Fibroblast of villous mesenchyme (primary cell): ENCODE results near the gene RMRP. TPM values are rescaled to one million over a fixed set of nuclear protein-coding genes. Genes with fewer than 3 reads are reported as not detected.
A peak's percentile ranks its signal among the peaks of the same experiment; 100 is the strongest.

Source experiments
- DNase-seq: peaks from one replicate; pipeline ENCODE4 v3.0.0-alpha.2; 2010; ENCODE audit warnings: low read depth
- H3K4me3 ChIP-seq: 2 replicates; pipeline ENCODE4 v1.5.1; 2011; ENCODE audit warnings: low read depth, mild to moderate bottlenecking, low read length
- CTCF ChIP-seq: IDR thresholded peaks from 2 replicates; pipeline ENCODE4 v1.5.1; 2012; ENCODE audit warnings: low read depth, mild to moderate bottlenecking, low read length; ENCODE audit not compliant: insufficient read depth
- total RNA-seq: library from RNA; depleted of rRNA; stranded (reverse); fragments of >200 nt; gene quantifications from 2 replicates; pipeline ENCODE4 v1.2.3, GENCODE V29; 2012

The RMRP gene
- total RNA-seq, 1 donor, result 103,191 TPM

GRCh38 chr9:35681341-35682002, 23.7 kb upstream of the RMRP start:
- DNase-seq, result no peak
- H3K4me3 ChIP-seq, result no peak overlapping the region
- TF ChIP-seq CTCF, result no peak

GRCh38 chr9:35680331-35681105, 22.7 kb upstream of the RMRP start:
- DNase-seq, result peak; percentile 46
- no peak for TF ChIP-seq CTCF

GRCh38 chr9:35679766-35680330, 22.0 kb upstream of the RMRP start:
- no peak for TF ChIP-seq CTCF
- H3K4me3 ChIP-seq, result no peak overlapping the region
- DNase-seq, result no peak

More at GRCh38 chr9:35680331-35681105, 22.7 kb upstream of the RMRP start:
- H3K4me3 ChIP-seq, result no peak overlapping the region

- H3K4me3 ChIP-seq, result no peak overlapping the region
- DNase-seq, result no peak
- TF ChIP-seq CTCF, result no peak
Measured at GRCh38 chr9:35679091-35679490, 21.3 kb upstream of the RMRP start.

GRCh38 chr9:35675732-35676392, 18.0 kb upstream of the RMRP start:
- H3K4me3 ChIP-seq, result peak overlapping the region; percentile 61
- DNase-seq, result no peak
- TF ChIP-seq CTCF, result no peak

- DNase-seq, result no peak
- peak overlapping the region; percentile 61 for H3K4me3 ChIP-seq
- no peak for TF ChIP-seq CTCF
Measured at GRCh38 chr9:35675204-35675603, 17.4 kb upstream of the RMRP start.
